Choroid plexus epithelial cell (primary cell): ENCODE results near the gene MDN1.

Experiments
- DNase-seq: peaks from one replicate; pipeline ENCODE4 v3.0.0-alpha.2; 2010; ENCODE audit warnings: low read depth
- H3K4me3 ChIP-seq: 2 replicates; pipeline ENCODE4 v1.5.1; 2011; ENCODE audit warnings: low read depth, mild to moderate bottlenecking, control low read depth, low read length, moderate library complexity
- CTCF ChIP-seq: conservative IDR thresholded peaks from 2 replicates; pipeline ENCODE4 v1.5.1; 2011; ENCODE audit warnings: low read depth, mild to moderate bottlenecking, control low read depth, inconsistent platforms, low read length, moderate library complexity

MDN1 gene

GRCh38 chr6:89768324-89768723 lies 51.3 kb downstream of the MDN1 start:
- no peak overlapping the region for H3K4me3 ChIP-seq
- no peak for DNase-seq
- no peak for TF ChIP-seq CTCF

- no peak overlapping the region for H3K4me3 ChIP-seq
- peak; percentile 33 for DNase-seq
- no peak for TF ChIP-seq CTCF
Observed at GRCh38 chr6:89763550-89763949, 56.0 kb downstream of the MDN1 start.

GRCh38 chr6:89758830-89759229 lies 60.8 kb downstream of the MDN1 start:
- DNase-seq: no peak
- TF ChIP-seq CTCF: no peak
- no peak overlapping the region for H3K4me3 ChIP-seq

GRCh38 chr6:89750338-89750737 lies 69.3 kb downstream of the MDN1 start:
- no peak for DNase-seq

GRCh38 chr6:89749918-89750317 lies 69.7 kb downstream of the MDN1 start:
- no peak for DNase-seq

More at GRCh38 chr6:89750338-89750737, 69.3 kb downstream of the MDN1 start:
- no peak overlapping the region for H3K4me3 ChIP-seq
- no peak for TF ChIP-seq CTCF

GRCh38 chr6:89745716-89746115 lies 73.9 kb downstream of the MDN1 start:
- no peak for TF ChIP-seq CTCF
- H3K4me3 ChIP-seq: no peak overlapping the region
- DNase-seq: peak; percentile 44

More at GRCh38 chr6:89749918-89750317, 69.7 kb downstream of the MDN1 start:
- H3K4me3 ChIP-seq: no peak overlapping the region
- no peak for TF ChIP-seq CTCF

GRCh38 chr6:89745096-89745495 lies 74.5 kb downstream of the MDN1 start:
- no peak for TF ChIP-seq CTCF
- no peak for DNase-seq
- H3K4me3 ChIP-seq: no peak overlapping the region
